ENCODE results near the gene VWA1. TPM values are rescaled to one million over a fixed set of nuclear protein-coding genes. Genes with fewer than 3 reads are reported as not detected.
"Not testable (repeated sequence)": the region's sequence is repeated elsewhere in the genome, so short reads cannot be mapped to it uniquely, and the experiment has no call there.

The VWA1 gene
- polyA plus RNA-seq, 1 donor, result 36.0 TPM

GRCh38 chr1:1434824-1435105, 725 bp upstream of the VWA1 start:
- DNase-seq, result no peak

- DNase-seq, result no peak
Measured at GRCh38 chr1:1435911-1436629, 580 bp downstream of the VWA1 start.

- no peak for DNase-seq
Measured at GRCh38 chr1:1436630-1437032, 1.1 kb downstream of the VWA1 start.

- no peak for DNase-seq
Measured at GRCh38 chr1:1437033-1437903, 1.8 kb downstream of the VWA1 start.

GRCh38 chr1:1437904-1438376, 2.5 kb downstream of the VWA1 start:
- no peak for DNase-seq

GRCh38 chr1:1438531-1439381, 3.3 kb downstream of the VWA1 start:
- no peak for DNase-seq

- DNase-seq, result no peak
Measured at GRCh38 chr1:1439546-1440261, 4.2 kb downstream of the VWA1 start.

GRCh38 chr1:1440262-1441001, 4.9 kb downstream of the VWA1 start:
- no peak for DNase-seq

- DNase-seq, result no peak
Measured at GRCh38 chr1:1441002-1441888, 5.8 kb downstream of the VWA1 start.

- no peak for DNase-seq
Measured at GRCh38 chr1:1442069-1442770, 6.7 kb downstream of the VWA1 start.

GRCh38 chr1:1446631-1447030, 11.1 kb downstream of the VWA1 start:
- not testable (repeated sequence) for DNase-seq

GRCh38 chr1:1449099-1449739, 13.7 kb downstream of the VWA1 start, which contains the start of gene ATAD3C:
Gene ATAD3C, plus strand, starts transcription at chr1:1449689. Its CDS starts 995 bp downstream, at chr1:1450684.
- no peak for DNase-seq

GRCh38 chr1:1450616-1451015, 15.1 kb downstream of the VWA1 start:
- DNase-seq, result not testable (repeated sequence)

- DNase-seq, result no peak
Measured at GRCh38 chr1:1451696-1452364, 16.3 kb downstream of the VWA1 start.

GRCh38 chr1:1452365-1452739, 16.9 kb downstream of the VWA1 start:
- DNase-seq, result not testable (repeated sequence)

GRCh38 chr1:1452882-1453281, 17.4 kb downstream of the VWA1 start:
- DNase-seq, result no peak

GRCh38 chr1:1454286-1455056, 19.0 kb downstream of the VWA1 start:
- DNase-seq, result not testable (repeated sequence)
